SU-DHL-6 (cell line): ENCODE measurements around the gene PBX1.

ENCODE experiments used
- H2AFZ ChIP-seq: fragments of 200-600 bp; sonication (generic); 2 replicates; pipeline ENCODE4 v1.6.1; 2014; ENCODE audit warnings: low read depth, mild to moderate bottlenecking, moderate library complexity, mixed read lengths, antibody characterized with exemption, low read length; ENCODE audit not compliant: severe bottlenecking
- H3F3A ChIP-seq: fragments of 200-600 bp; shearing (Covaris generic); 2 replicates; pipeline ENCODE4 v1.6.0; 2016; ENCODE audit warnings: antibody characterized with exemption, mild to moderate bottlenecking; ENCODE audit not compliant: insufficient read depth
- H3K27ac ChIP-seq: fragments of 200-600 bp; sonication (generic); 2 replicates; pipeline ENCODE4 v1.5.1; 2016; ENCODE audit warnings: low read depth, mild to moderate bottlenecking, low read length, moderate library complexity, mixed read lengths
- H3K27me3 ChIP-seq: fragments of 200-600 bp; sonication (generic), shearing (Covaris generic); 2 replicates; pipeline ENCODE4 v1.6.0; 2014; ENCODE audit warnings: mild to moderate bottlenecking, low read length
- H3K36me3 ChIP-seq: fragments of 200-600 bp; sonication (generic); 2 replicates; pipeline ENCODE4 v1.6.1; 2014; ENCODE audit warnings: mild to moderate bottlenecking, low read length, mixed read lengths
- H3K4me2 ChIP-seq: fragments of 300-600, 200-600 bp; shearing (Covaris generic), sonication (generic); 2 replicates; pipeline ENCODE4 v1.6.0; 2014; ENCODE audit warnings: low read length, low read depth, mild to moderate bottlenecking; ENCODE audit not compliant: poor library complexity, severe bottlenecking
- H3K4me3 ChIP-seq: fragments of 200-600 bp; sonication (generic); 2 replicates; pipeline ENCODE4 v1.5.1; 2014; ENCODE audit warnings: antibody characterized with exemption, low read length, mild to moderate bottlenecking, mixed read lengths; ENCODE audit not compliant: insufficient read depth, poor library complexity, severe bottlenecking
- H3K79me2 ChIP-seq: fragments of 200-600 bp; sonication (generic); 2 replicates; pipeline ENCODE4 v1.6.1; 2014; ENCODE audit warnings: mild to moderate bottlenecking, low read length, moderate library complexity; ENCODE audit not compliant: insufficient read depth
- H3K9ac ChIP-seq: fragments of 200-600 bp; sonication (generic); 2 replicates; pipeline ENCODE4 v1.7.0; 2014; ENCODE audit warnings: mild to moderate bottlenecking, low read length
- H3K9me2 ChIP-seq: fragments of 200-600 bp; sonication (generic); replicated peaks from 2 replicates; pipeline ENCODE4 v1.6.1; 2014; ENCODE audit warnings: low read length; ENCODE audit not compliant: insufficient read depth
- H3K9me3 ChIP-seq: fragments of 200-600 bp; sonication (generic); 2 replicates; pipeline ENCODE4 v1.6.1; 2014; ENCODE audit warnings: low read length, mixed read lengths; ENCODE audit not compliant: insufficient read depth
- H4K20me1 ChIP-seq: fragments of 200-600 bp; sonication (generic); 2 replicates; pipeline ENCODE4 v1.6.1; 2014; ENCODE audit warnings: low read depth, mild to moderate bottlenecking, antibody characterized with exemption, low read length, moderate library complexity, mixed read lengths
- CTCF ChIP-seq: fragments of 200-600 bp; sonication (generic); IDR thresholded peaks from one replicate; pipeline ENCODE4 v1.5.1; 2017; ENCODE audit warnings: antibody characterized with exemption, mild to moderate bottlenecking, low read length, moderate library complexity; ENCODE audit not compliant: insufficient read depth, poor library complexity, severe bottlenecking
- EZH2phosphoT487 ChIP-seq: fragments of 200-600 bp; sonication (generic), shearing (Covaris generic); conservative IDR thresholded peaks from 2 replicates; pipeline ENCODE4 v1.6.1; 2018; ENCODE audit warnings: mild to moderate bottlenecking, antibody characterized with exemption, low read length, moderate library complexity, mixed read lengths

Gene PBX1

GRCh38 chr1:164518692-164519332 lies 40.2 kb upstream of the PBX1 start:
- Histone ChIP-seq H3K79me2 (no peaks in the 10 kb centered on the region), H3K27me3 (no peaks in the 10 kb centered on the region), H3K27ac (no peak overlapping the region), H2AFZ (no peak overlapping the region), H3K9me3 (no peaks in the 10 kb centered on the region), H3K9me2 (no peaks in the 10 kb centered on the region), H3K4me2 (no peak overlapping the region), H3K9ac (no peak overlapping the region), H3K4me3 (no peak overlapping the region), H3F3A (no peaks in the 10 kb centered on the region), H3K36me3 (no peaks in the 10 kb centered on the region), H4K20me1 (no peaks in the 10 kb centered on the region)
- TF ChIP-seq EZH2phosphoT487 (no peak), CTCF (no peak)

GRCh38 chr1:164519426-164519825 lies 39.6 kb upstream of the PBX1 start:
- TF ChIP-seq EZH2phosphoT487 (no peak), CTCF (no peak)
- no peaks in the 10 kb centered on the region for H3K9me3 ChIP-seq
- H2AFZ ChIP-seq, result no peak overlapping the region
- H4K20me1 ChIP-seq, result no peaks in the 10 kb centered on the region
- no peak overlapping the region for H3K4me3 ChIP-seq
- H3K4me2 ChIP-seq, result no peak overlapping the region
- H3K27ac ChIP-seq, result no peak overlapping the region
- H3K9me2 ChIP-seq, result no peaks in the 10 kb centered on the region
- H3K9ac ChIP-seq, result no peak overlapping the region
- no peaks in the 10 kb centered on the region for H3F3A ChIP-seq
- no peaks in the 10 kb centered on the region for H3K79me2 ChIP-seq
- H3K36me3 ChIP-seq, result no peaks in the 10 kb centered on the region
- no peaks in the 10 kb centered on the region for H3K27me3 ChIP-seq

GRCh38 chr1:164524810-164525209 lies 34.2 kb upstream of the PBX1 start:
- Histone ChIP-seq H3K36me3 (no peaks in the 10 kb centered on the region), H3K9me2 (no peaks in the 10 kb centered on the region), H3K9me3 (no peaks in the 10 kb centered on the region), H3K27ac (no peak overlapping the region), H3F3A (no peaks in the 10 kb centered on the region), H3K4me3 (no peak overlapping the region), H3K9ac (no peak overlapping the region), H4K20me1 (no peaks in the 10 kb centered on the region), H3K27me3 (no peaks in the 10 kb centered on the region), H2AFZ (no peak overlapping the region), H3K4me2 (no peak overlapping the region), H3K79me2 (no peaks in the 10 kb centered on the region)
- TF ChIP-seq CTCF (no peak), EZH2phosphoT487 (no peak)
